K562 (cell line): ENCODE data around the gene TEX54. TPM values are rescaled to one million over a fixed set of nuclear protein-coding genes. Genes with fewer than 3 reads are reported as not detected.

Source experiments
- CBFB ChIP-seq: sonication (generic); formaldehyde crosslinking; IDR thresholded peaks from 2 replicates; pipeline ENCODE4 v1.4.0; 2020; ENCODE audit warnings: mild to moderate bottlenecking, missing genetic modification reagents
- CBX2 ChIP-seq: fragments of 200-600 bp; sonication (generic); IDR thresholded peaks from one replicate; pipeline ENCODE4 v1.6.1; 2012; ENCODE audit warnings: mild to moderate bottlenecking, low read length, inconsistent platforms; ENCODE audit not compliant: insufficient read depth, poor library complexity, severe bottlenecking
- CREB3L1 ChIP-seq: fragments of 450-650 bp; IDR thresholded peaks from 2 replicates; pipeline ENCODE4 v1.6.1; 2014; ENCODE audit warnings: low read depth, mild to moderate bottlenecking, moderate library complexity, borderline replicate concordance
- FOXK2 ChIP-seq, 2 experiments: fragments of 450-650 bp; IDR thresholded peaks in 1 of 2; conservative IDR thresholded peaks in 1 of 2; 2 replicates each; pipeline ENCODE4 v1.6.1; 2016; ENCODE audit warnings: low read depth in 2 of 2, mild to moderate bottlenecking in 1 of 2
- GABPB2 ChIP-seq: fragments of 250-450 bp; sonication (Bioruptor Pico); conservative IDR thresholded peaks from 2 replicates; pipeline ENCODE4 v1.5.1; 2021; ENCODE audit warnings: mild to moderate bottlenecking
- LEF1 ChIP-seq: fragments of 450-650 bp; IDR thresholded peaks from 2 replicates; pipeline ENCODE4 v1.6.1; 2016; ENCODE audit warnings: mild to moderate bottlenecking
- NCOA2 ChIP-seq, 2 experiments: fragments of 450-650 bp; IDR thresholded peaks; 2 replicates each; pipeline ENCODE4 v1.6.1; 2018; ENCODE audit warnings: mild to moderate bottlenecking in 2 of 2, moderate library complexity in 1 of 2; ENCODE audit not compliant: partially characterized antibody in 2 of 2
- NELFE ChIP-seq: IDR thresholded peaks from 2 replicates; pipeline ENCODE4 v1.6.1; 2011; ENCODE audit warnings: mild to moderate bottlenecking; ENCODE audit not compliant: insufficient read depth, insufficient read length
- RHOXF2B ChIP-seq: fragments of 250-450 bp; sonication (Bioruptor Pico); conservative IDR thresholded peaks from 2 replicates; pipeline ENCODE4 v1.5.1; 2021
- SETDB1 ChIP-seq: IDR thresholded peaks from one replicate; pipeline ENCODE4 v1.6.1; 2012; ENCODE audit warnings: low read length, control low read depth, inconsistent platforms
- SMAD4 ChIP-seq: fragments of 250-450 bp; sonication (Bioruptor Pico); conservative IDR thresholded peaks from 2 replicates; pipeline ENCODE4 v1.8.0; 2021; ENCODE audit warnings: inconsistent platforms, mild to moderate bottlenecking, moderate library complexity
- ZEB2 ChIP-seq: fragments of 450-650 bp; IDR thresholded peaks from 2 replicates; pipeline ENCODE4 v1.6.1; 2016
- ZNF12 ChIP-seq: sonication (generic); formaldehyde crosslinking; IDR thresholded peaks from 2 replicates; pipeline ENCODE4 v1.4.0; 2020; ENCODE audit warnings: mild to moderate bottlenecking, missing genetic modification reagents
- ZNF121 ChIP-seq: sonication (generic); formaldehyde crosslinking; conservative IDR thresholded peaks from 2 replicates; pipeline ENCODE4 v1.8.0; 2022; ENCODE audit warnings: missing genetic modification reagents
- ZNF318 ChIP-seq, 2 experiments: fragments of 450-650 bp; IDR thresholded peaks; 2 replicates each; pipeline ENCODE4 v1.6.1; 2016; ENCODE audit warnings: mild to moderate bottlenecking in 2 of 2, borderline replicate concordance in 1 of 2, low read depth in 1 of 2, moderate library complexity in 1 of 2
- ZNF583 ChIP-seq: fragments of 250-450 bp; sonication (Bioruptor Pico); IDR thresholded peaks from 2 replicates; pipeline ENCODE4 v1.4.0; 2020
- polyA plus RNA-seq, 8 experiments: library from polyadenylated mRNA; depleted of rRNA in 4 of 8; stranded (reverse) in 5 of 8; unstranded in 3 of 8; fragments of >200 nt; fragmentation: Nextera tagmentation in 2 of 8; fragmentation: Illumina TruSeq in 1 of 8; extraction: Ambion mirVana in 2 of 8; extraction: Trizol in 1 of 8; gene quantifications; 2 replicates each; pipeline versions ENCODE4 v1.2.1 to v1.2.3, GENCODE V29; 2011 to 2014; ENCODE audit warnings: inconsistent platforms in 1 of 8, missing spikeins in 1 of 8
- total RNA-seq, 7 experiments: library from RNA; depleted of rRNA in 6 of 7; stranded (reverse); fragments of >200 nt in 6 of 7; fragmentation: Illumina TruSeq in 2 of 7; extraction: Trizol in 2 of 7; gene quantifications; 2 replicates each; pipeline versions ENCODE4 v1.2.1 to v1.2.3, GENCODE V29; 2011 to 2021; ENCODE audit warnings: low replicate concordance in 1 of 7
- TF ChIP-seq, protein P1 (sequence below), 2 experiments: fragments of 250-450 bp in 1 of 2; fragments of 450-650 bp in 1 of 2; sonication (Bioruptor Pico) in 1 of 2; IDR thresholded peaks; 2 replicates each; pipeline versions ENCODE4 v1.6.1 to v1.8.0; 2016 to 2021; ENCODE audit warnings: mild to moderate bottlenecking in 2 of 2, moderate library complexity in 2 of 2, missing compliant biosample characterization in 1 of 2, missing genetic modification characterization in 1 of 2

TEX54 gene
- total and polyA plus RNA-seq, 9 of the 15 experiments (the other 6 are each of a cell fraction or from before 2014, with no cell fraction given): not detected

- no peak for TF ChIP-seq ZNF318 (IDR thresholded peaks at IDR 0.05; ENCODE audit: borderline replicate concordance in 1 of 2, low read depth in 1 of 2)
- TF ChIP-seq ZEB2: 0 out of 2 replicates have a peak, but pooled peaks have one; percentile 19
- TF ChIP-seq SETDB1: no peak
- no peak for TF ChIP-seq LEF1
- TF ChIP-seq ZNF121 (CRISPR knock-in tag): no peak
- TF ChIP-seq CBFB (CRISPR knock-in tag): no peak
- TF ChIP-seq SMAD4 (CRISPR knock-in tag): no peak
- TF ChIP-seq CBX2: no peak
- TF ChIP-seq FOXK2 (conservative IDR thresholded peaks at IDR 0.05 in 1 of 2, IDR thresholded peaks at IDR 0.05 in 1 of 2; ENCODE audit: low read depth in 2 of 2): no peak
- TF ChIP-seq NCOA2 (IDR thresholded peaks at IDR 0.05; ENCODE audit: partially characterized antibody in 2 of 2): no peak
- TF ChIP-seq, protein P1, sequence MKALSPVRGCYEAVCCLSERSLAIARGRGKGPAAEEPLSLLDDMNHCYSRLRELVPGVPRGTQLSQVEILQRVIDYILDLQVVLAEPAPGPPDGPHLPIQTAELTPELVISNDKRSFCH (CRISPR knock-in tag; IDR thresholded peaks at IDR 0.05): no peak
- TF ChIP-seq, protein P1 (tag; IDR thresholded peaks at IDR 0.05): no peak
- no peak for TF ChIP-seq CREB3L1
- no peak for TF ChIP-seq ZNF583 (CRISPR knock-in tag)
- no peak for TF ChIP-seq GABPB2 (CRISPR knock-in tag)
- TF ChIP-seq RHOXF2B (CRISPR knock-in tag): 0 out of 2 replicates have a peak, but pooled peaks have one; percentile 15
- no peak for TF ChIP-seq NELFE
- TF ChIP-seq ZNF12 (CRISPR knock-in tag): no peak
Measured at GRCh38 chr11:62850911-62851806, 18.5 kb upstream of the TEX54 start (continued).
